ENCODE data around the gene ASTN2.

DNA sequence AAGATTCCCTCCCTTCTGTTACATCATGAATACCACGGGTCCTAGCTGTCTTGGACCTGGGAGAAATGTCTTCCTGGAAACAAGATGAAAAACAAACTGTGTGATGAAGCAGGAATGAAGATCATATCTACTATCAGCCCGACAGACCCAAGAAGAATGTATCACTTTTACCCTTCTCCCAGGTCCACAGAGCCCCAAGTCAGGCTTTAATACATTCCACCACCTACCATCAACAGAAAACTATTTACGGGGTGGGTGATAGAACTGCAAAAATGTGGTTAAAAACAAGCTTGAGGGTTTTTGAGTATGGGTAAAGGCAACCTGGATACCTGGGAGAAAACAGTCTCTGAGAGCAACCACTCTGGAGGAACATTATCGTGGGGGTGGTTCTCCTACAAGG, 400.8 kb downstream of the ASTN2 start:
- TF ChIP-seq EZH2 (IDR thresholded peaks at IDR 0.05; ENCODE audit: low read depth, unreplicated experiment) (no peak), EZH2phosphoT487 (IDR thresholded peaks at IDR 0.05; ENCODE audit: unreplicated experiment) (no peak), POLR2AphosphoS5 (IDR thresholded peaks at IDR 0.05; ENCODE audit: low read depth) (no peak), JUNB (IDR thresholded peaks at IDR 0.05; ENCODE audit: unreplicated experiment) (no peak), ZNF331 (CRISPR knock-in tag; IDR thresholded peaks at IDR 0.05; ENCODE audit: low read depth) (no peak), ZNF114 (CRISPR knock-in tag; IDR thresholded peaks at IDR 0.05) (no peak), CREB1 (CRISPR knock-in tag; IDR thresholded peaks at IDR 0.05; ENCODE audit: low read depth) (no peak)
- TF ChIP-seq, protein P1, sequence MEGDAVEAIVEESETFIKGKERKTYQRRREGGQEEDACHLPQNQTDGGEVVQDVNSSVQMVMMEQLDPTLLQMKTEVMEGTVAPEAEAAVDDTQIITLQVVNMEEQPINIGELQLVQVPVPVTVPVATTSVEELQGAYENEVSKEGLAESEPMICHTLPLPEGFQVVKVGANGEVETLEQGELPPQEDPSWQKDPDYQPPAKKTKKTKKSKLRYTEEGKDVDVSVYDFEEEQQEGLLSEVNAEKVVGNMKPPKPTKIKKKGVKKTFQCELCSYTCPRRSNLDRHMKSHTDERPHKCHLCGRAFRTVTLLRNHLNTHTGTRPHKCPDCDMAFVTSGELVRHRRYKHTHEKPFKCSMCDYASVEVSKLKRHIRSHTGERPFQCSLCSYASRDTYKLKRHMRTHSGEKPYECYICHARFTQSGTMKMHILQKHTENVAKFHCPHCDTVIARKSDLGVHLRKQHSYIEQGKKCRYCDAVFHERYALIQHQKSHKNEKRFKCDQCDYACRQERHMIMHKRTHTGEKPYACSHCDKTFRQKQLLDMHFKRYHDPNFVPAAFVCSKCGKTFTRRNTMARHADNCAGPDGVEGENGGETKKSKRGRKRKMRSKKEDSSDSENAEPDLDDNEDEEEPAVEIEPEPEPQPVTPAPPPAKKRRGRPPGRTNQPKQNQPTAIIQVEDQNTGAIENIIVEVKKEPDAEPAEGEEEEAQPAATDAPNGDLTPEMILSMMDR (conservative IDR thresholded peaks at IDR 0.05; ENCODE audit: low read depth in 2 of 2): no peak
- TF ChIP-seq, protein P2, sequence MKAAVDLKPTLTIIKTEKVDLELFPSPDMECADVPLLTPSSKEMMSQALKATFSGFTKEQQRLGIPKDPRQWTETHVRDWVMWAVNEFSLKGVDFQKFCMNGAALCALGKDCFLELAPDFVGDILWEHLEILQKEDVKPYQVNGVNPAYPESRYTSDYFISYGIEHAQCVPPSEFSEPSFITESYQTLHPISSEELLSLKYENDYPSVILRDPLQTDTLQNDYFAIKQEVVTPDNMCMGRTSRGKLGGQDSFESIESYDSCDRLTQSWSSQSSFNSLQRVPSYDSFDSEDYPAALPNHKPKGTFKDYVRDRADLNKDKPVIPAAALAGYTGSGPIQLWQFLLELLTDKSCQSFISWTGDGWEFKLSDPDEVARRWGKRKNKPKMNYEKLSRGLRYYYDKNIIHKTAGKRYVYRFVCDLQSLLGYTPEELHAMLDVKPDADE (IDR thresholded peaks at IDR 0.05): no peak
- TF ChIP-seq, protein P3, sequence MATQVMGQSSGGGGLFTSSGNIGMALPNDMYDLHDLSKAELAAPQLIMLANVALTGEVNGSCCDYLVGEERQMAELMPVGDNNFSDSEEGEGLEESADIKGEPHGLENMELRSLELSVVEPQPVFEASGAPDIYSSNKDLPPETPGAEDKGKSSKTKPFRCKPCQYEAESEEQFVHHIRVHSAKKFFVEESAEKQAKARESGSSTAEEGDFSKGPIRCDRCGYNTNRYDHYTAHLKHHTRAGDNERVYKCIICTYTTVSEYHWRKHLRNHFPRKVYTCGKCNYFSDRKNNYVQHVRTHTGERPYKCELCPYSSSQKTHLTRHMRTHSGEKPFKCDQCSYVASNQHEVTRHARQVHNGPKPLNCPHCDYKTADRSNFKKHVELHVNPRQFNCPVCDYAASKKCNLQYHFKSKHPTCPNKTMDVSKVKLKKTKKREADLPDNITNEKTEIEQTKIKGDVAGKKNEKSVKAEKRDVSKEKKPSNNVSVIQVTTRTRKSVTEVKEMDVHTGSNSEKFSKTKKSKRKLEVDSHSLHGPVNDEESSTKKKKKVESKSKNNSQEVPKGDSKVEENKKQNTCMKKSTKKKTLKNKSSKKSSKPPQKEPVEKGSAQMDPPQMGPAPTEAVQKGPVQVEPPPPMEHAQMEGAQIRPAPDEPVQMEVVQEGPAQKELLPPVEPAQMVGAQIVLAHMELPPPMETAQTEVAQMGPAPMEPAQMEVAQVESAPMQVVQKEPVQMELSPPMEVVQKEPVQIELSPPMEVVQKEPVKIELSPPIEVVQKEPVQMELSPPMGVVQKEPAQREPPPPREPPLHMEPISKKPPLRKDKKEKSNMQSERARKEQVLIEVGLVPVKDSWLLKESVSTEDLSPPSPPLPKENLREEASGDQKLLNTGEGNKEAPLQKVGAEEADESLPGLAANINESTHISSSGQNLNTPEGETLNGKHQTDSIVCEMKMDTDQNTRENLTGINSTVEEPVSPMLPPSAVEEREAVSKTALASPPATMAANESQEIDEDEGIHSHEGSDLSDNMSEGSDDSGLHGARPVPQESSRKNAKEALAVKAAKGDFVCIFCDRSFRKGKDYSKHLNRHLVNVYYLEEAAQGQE (IDR thresholded peaks at IDR 0.05; ENCODE audit: unreplicated experiment): no peak

All from GM23338 (cell line).